ENCODE results near the gene SLC29A3. TPM values are rescaled to one million over a fixed set of nuclear protein-coding genes. Genes with fewer than 3 reads are reported as not detected.

The SLC29A3 gene
- total RNA-seq, 1 experiment from 2014 or later, result 3.8 TPM

- no peak for DNase-seq (ENCODE audit: extremely low read depth, low read depth)
These were observed 44.9 kb downstream of the SLC29A3 start for GRCh38 chr10:71363936-71364335.

GRCh38 chr10:71365366-71365765 lies 46.3 kb downstream of the SLC29A3 start:
- DNase-seq (ENCODE audit: extremely low read depth, low read depth), result no peak

- no peak for DNase-seq (ENCODE audit: extremely low read depth, low read depth)
These were observed 47.6 kb downstream of the SLC29A3 start for GRCh38 chr10:71366690-71367089.

GRCh38 chr10:71367271-71367670 lies 48.2 kb downstream of the SLC29A3 start:
- DNase-seq (ENCODE audit: extremely low read depth, low read depth), result no peak

GRCh38 chr10:71368176-71368575 lies 49.1 kb downstream of the SLC29A3 start:
- no peak for DNase-seq (ENCODE audit: extremely low read depth, low read depth)

GRCh38 chr10:71368643-71369042 lies 49.6 kb downstream of the SLC29A3 start:
- no peak for DNase-seq (ENCODE audit: extremely low read depth, low read depth)

GRCh38 chr10:71369602-71370001 lies 50.5 kb downstream of the SLC29A3 start:
- DNase-seq (ENCODE audit: extremely low read depth, low read depth), result no peak

- no peak for DNase-seq (ENCODE audit: extremely low read depth, low read depth)
These were observed 51.0 kb downstream of the SLC29A3 start for GRCh38 chr10:71370031-71370430.

- no peak for DNase-seq (ENCODE audit: extremely low read depth, low read depth)
These were observed 52.7 kb downstream of the SLC29A3 start for GRCh38 chr10:71371750-71372166.

GRCh38 chr10:71372882-71373495 lies 53.9 kb downstream of the SLC29A3 start:
- DNase-seq (ENCODE audit: extremely low read depth, low read depth), result no peak

GRCh38 chr10:71374481-71375233 lies 55.6 kb downstream of the SLC29A3 start:
- DNase-seq (ENCODE audit: extremely low read depth, low read depth), result no peak

GRCh38 chr10:71375952-71376351 lies 56.9 kb downstream of the SLC29A3 start:
- DNase-seq (ENCODE audit: extremely low read depth, low read depth), result no peak

- no peak for DNase-seq (ENCODE audit: extremely low read depth, low read depth)
These were observed 59.5 kb downstream of the SLC29A3 start for GRCh38 chr10:71378336-71379117.

GRCh38 chr10:71379118-71379766 lies 60.2 kb downstream of the SLC29A3 start:
- no peak for DNase-seq (ENCODE audit: extremely low read depth, low read depth)

- no peak for DNase-seq (ENCODE audit: extremely low read depth, low read depth)
These were observed 61.8 kb downstream of the SLC29A3 start for GRCh38 chr10:71380841-71381240.

- DNase-seq (ENCODE audit: extremely low read depth, low read depth), result no peak
These were observed 62.6 kb downstream of the SLC29A3 start for GRCh38 chr10:71381611-71382010.

GRCh38 chr10:71382028-71382427 lies 63.0 kb downstream of the SLC29A3 start:
- no peak for DNase-seq (ENCODE audit: extremely low read depth, low read depth)

GRCh38 chr10:71382757-71383156 lies 63.7 kb downstream of the SLC29A3 start:
- no peak for DNase-seq (ENCODE audit: extremely low read depth, low read depth)

- DNase-seq (ENCODE audit: extremely low read depth, low read depth), result peak; percentile 40
These were observed 65.1 kb downstream of the SLC29A3 start for GRCh38 chr10:71383972-71384687.

GRCh38 chr10:71388171-71388570 lies 69.1 kb downstream of the SLC29A3 start:
- DNase-seq (ENCODE audit: extremely low read depth, low read depth), result no peak
